NCI-H82 treated with DMSO at 0.1 percent for 48 hours (cell line): ENCODE data around the gene PDE6G.

Experiments used
- DNase-seq: peaks from one replicate; lab custom pipeline; 2025; ENCODE audit not compliant: unreplicated experiment; lab: John Stamatoyannopoulos, UW

The PDE6G gene

GRCh38 chr17:81687770-81688541 is 31.6 kb upstream of the PDE6G start:
- no peak for DNase-seq

DNA sequence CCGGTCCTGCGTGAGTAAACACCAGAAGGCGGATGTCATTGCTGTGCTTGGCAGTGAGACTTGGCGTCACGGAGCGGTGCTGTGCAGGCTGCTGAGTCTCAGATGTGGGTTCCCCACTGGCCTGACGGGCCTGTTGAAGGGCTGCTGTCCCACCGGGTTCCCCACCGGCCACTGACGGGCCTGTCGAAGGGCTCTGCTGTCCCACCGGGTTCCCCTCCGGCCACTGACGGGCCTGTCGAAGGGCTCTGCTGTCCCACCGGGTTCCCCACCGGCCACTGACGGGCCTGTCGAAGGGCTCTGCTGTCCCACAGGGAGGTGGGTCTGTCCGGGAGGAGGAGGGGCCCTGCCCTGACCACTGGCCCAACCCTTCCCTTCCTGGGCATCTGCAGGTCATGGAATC is 30.3 kb upstream of the PDE6G start:
- no peak for DNase-seq

DNA sequence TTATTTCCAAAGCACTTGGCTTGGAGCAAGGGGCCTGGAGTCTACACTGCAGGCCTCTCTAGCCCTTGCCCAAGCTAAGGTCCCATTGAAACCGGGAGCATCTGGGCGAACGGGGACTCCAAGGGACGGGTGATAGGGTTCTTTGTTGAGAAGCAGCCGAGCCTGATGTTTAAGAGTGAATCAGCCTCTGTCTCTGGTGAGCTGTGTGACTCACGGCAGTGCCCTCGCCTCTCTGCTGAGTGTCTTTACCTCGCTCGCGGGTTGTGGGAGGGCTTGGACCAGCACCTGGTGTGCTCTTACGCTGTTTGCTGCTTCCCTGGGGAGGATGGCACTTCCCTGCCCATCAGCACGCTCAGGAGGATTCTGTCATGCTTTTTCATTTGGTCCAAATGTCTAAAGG is 28.8 kb upstream of the PDE6G start:
- DNase-seq = no peak

DNA sequence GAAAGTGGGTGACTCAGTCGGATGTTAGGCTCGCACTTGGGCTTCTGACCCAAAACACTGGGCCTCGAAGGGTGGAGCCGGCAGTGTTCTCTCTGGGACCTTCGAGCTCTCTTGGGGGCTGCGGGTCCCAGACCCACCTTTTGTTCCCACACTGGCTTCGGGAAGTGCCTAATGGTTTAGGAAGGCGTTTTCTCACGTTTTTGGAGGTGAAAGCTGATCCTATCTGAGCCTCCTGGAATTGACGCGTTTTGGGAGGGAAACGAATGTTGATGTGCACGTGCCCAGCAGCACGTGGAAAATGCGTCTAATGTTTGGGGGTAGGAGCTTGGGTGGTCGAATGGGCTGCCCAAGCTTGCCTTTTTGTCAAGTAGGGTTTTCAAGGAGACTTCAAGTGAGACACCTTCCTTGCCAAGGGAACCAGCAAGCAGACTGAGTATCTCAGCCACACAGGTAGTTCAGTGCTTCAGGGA is 28.1 kb upstream of the PDE6G start:
- no peak for DNase-seq

DNA sequence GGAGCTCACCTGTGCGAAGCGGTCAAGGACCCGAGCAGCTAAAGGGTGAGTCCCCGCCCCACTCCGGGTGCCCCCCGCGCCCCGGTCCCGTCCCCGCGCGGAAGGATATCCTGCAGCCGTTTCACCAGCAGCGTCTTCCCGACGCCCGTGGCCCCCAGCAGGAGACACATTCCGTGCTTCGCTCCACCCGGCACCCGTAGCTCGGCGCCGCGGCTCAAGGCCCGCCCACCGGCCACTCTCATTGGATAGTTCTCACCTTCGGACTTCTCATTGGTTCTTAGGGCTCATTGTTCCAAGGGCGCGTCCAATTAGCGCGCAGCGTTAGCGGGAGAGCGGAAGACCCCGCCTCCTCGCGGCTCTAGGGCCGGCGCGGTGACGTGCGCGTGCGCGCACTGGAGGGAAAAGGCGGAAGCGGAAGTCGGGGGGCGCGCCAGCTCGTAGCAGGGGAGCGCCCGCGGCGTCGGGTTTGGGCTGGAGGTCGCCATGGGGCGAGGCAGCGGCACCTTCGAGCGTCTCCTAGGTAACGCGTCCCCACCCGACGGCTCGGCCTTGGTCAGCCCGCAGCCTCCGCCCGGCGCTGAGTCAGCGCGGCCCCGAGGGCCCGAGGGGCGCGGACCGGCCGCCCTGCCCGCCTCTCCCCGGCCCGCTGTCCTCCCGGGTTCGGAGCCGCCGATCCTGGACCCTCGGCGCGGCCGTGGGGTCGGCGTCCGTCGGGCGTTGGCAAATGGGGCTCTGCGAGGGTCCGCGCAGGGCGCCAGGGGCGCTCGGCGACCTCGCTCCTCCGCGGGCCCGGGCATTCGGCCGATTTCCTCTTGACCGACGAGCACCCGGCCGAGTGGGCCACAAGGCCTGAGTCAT is 27.5 kb upstream of the PDE6G start, which contains the start of the genes ARL16 and HGS:
TSS of gene ARL16 (minus strand) at position 214 of the 858 bp plus-strand sequence. CDS start at position 170, 44 bp downstream.
TSS of gene HGS (plus strand) at position 428 of the 858 bp plus-strand sequence. CDS start at position 484, 56 bp downstream.
- DNase-seq = peak; percentile 96

DNA sequence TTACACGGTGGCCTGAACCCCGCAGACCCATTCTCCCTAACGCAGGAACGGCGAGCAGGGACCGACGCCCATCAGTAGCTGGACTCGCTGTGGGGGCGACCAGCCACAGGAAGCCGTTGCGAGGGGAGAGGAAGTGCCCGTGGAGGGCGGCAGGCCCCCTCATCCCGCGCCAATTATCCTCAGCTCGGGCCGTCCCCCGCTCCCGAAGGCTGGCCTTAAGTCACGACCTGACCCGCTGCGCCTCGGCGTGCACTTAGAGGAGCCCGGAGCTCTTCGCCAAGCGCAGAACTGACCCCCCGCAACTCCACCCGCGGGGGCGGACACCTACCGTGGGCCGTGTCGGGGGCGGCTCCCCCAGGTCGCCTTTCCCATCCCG is 26.9 kb upstream of the PDE6G start:
- no peak for DNase-seq

- no peak for DNase-seq
Measured at GRCh38 chr17:81682565-81683207, 26.3 kb upstream of the PDE6G start.

- no peak for DNase-seq
Measured at GRCh38 chr17:81681672-81682071, 25.3 kb upstream of the PDE6G start.

GRCh38 chr17:81680150-81680549 is 23.8 kb upstream of the PDE6G start:
- DNase-seq = no peak

DNA sequence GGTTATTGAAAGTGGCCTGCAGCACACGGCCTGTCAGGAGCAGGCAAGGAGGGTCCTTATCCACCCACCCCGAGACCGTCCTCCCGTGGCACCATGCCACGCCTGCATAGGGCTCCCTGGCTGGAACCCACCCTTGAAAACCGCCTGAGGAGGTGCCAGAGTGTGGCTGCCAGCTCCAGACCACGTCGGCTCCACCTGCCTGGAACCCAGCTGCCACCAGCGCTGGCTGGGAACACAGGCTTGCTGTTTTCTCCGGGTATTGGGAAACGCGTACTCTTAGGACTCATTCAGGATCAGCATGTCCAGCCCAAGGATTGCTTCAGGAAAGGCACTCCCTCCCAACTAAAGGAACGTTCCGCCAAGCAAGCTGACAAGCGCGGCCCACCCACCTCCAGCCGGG is 20.6 kb upstream of the PDE6G start:
- no peak for DNase-seq

GRCh38 chr17:81675515-81676221 is 19.3 kb upstream of the PDE6G start:
- DNase-seq = peak; percentile 9

GRCh38 chr17:81673561-81674258 is 17.4 kb upstream of the PDE6G start:
- DNase-seq = no peak

DNA sequence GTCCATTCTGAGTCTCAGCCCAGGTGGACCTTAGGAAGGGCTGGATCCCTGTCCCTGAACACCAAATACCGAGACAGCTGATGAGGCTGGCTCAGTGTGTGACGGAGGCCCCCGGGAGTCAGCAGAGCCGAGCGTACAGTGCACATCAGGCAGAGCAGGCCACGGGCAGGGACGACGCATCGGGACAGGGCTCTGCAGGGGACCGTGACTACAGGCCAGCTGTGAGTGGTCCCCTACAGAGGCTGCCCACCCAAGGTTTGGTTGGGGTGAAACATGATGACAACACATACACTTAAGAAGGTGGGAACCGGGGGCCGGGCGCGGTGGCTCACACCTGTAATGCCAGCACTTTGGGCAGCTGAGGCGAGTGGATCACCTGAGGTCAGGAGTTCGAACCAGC is 16.6 kb upstream of the PDE6G start:
- no peak for DNase-seq

DNA sequence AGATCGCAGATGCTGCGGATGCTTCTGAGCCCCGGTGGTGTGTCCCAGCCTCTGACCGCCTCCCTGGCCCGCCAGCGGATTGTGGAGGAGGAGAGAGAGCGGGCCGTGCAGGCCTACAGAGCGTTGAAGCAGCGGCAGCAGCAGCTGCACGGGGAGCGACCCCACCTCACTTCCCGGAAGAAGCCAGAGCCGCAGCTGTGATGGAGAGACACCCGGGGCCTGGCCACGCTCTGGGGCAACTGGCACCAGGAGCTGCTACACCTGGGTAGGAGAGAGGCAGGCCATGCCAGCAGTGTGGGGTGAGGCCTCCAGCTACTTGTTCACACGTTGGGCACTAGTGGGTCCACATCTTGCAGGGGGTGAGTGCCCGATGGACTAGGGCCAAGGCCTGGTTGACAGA is 16.2 kb upstream of the PDE6G start:
- no peak for DNase-seq

- DNase-seq = no peak
Measured at GRCh38 chr17:81667754-81668153, 11.4 kb upstream of the PDE6G start.

GRCh38 chr17:81666342-81667191 is 10.2 kb upstream of the PDE6G start, which contains the start of the genes CCDC137 and OXLD1:
Gene CCDC137, plus strand, starts transcription at chr17:81666737. Its CDS starts 30 bp downstream, at chr17:81666767.
Gene OXLD1, minus strand, starts transcription at chr17:81666605. Its CDS starts 28 bp downstream, at chr17:81666577.
- DNase-seq = peak; percentile 89

DNA sequence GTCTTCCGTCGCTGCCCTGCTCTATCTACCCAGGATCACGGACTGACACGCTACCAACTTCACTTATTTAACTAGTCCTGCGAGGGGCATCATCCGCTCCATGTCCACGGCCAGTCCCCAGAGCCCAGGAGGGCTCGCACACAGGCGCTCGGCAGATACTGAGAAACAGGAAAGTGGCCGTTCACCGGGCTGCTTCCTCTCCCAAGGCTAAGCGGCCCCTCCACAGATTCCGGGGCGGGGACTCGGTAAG is 9.7 kb upstream of the PDE6G start:
- no peak for DNase-seq

- no peak for DNase-seq
Measured at GRCh38 chr17:81665205-81666091, 9.1 kb upstream of the PDE6G start.
